ENCODE data around the gene FN3KRP. TPM values are rescaled to one million over a fixed set of nuclear protein-coding genes. Genes with fewer than 3 reads are reported as not detected.
A peak's percentile ranks its signal among the peaks of the same experiment; 100 is the strongest.

Gene FN3KRP
- total and polyA plus RNA-seq, 2 of the 13 experiments (the other 11 are each of a cell fraction or from before 2014, with no cell fraction given): 22.4 to 28.2 TPM

GRCh38 chr17:82737967-82738877, 21.7 kb downstream of the FN3KRP start (continued):
- TF ChIP-seq POLR2AphosphoS5 (IDR thresholded peaks at IDR 0.05; ENCODE audit: low read depth, low read length) (no peak; the same call in 1 of the 2 replicates), RERE (CRISPR knock-in tag; IDR thresholded peaks at IDR 0.05; ENCODE audit: low read depth) (peak; percentile 96), TBX3 (IDR thresholded peaks at IDR 0.05; ENCODE audit: borderline replicate concordance) (peak; percentile 72; the same call in 1 of the 2 replicates), WIZ (CRISPR knock-in tag; IDR thresholded peaks at IDR 0.05) (peak; percentile 88), GABPA (IDR thresholded peaks at IDR 0.05; ENCODE audit: low read depth, low read length) (no peak), GABPA (CRISPR knock-in tag; IDR thresholded peaks at IDR 0.05; ENCODE audit: low read depth) (peak; percentile 51; the same call in 1 of the 2 replicates), ZNF670 (CRISPR knock-in tag; IDR thresholded peaks at IDR 0.05; ENCODE audit: borderline replicate concordance) (peak; percentile 98), ZC3H13 (CRISPR knock-in tag; IDR thresholded peaks at IDR 0.05) (peak; percentile 98), ZMAT3 (CRISPR knock-in tag; conservative IDR thresholded peaks at IDR 0.05) (peak; percentile 100), AKAP8 (CRISPR knock-in tag; IDR thresholded peaks at IDR 0.05) (peak; percentile 99), NFKB2 (CRISPR knock-in tag; IDR thresholded peaks at IDR 0.05; ENCODE audit: borderline replicate concordance) (peak; percentile 100), ZNF878 (CRISPR knock-in tag; IDR thresholded peaks at IDR 0.05) (peak; percentile 100), ZNF446 (CRISPR knock-in tag; IDR thresholded peaks at IDR 0.05) (peak; percentile 96), ZBTB10 (CRISPR knock-in tag; IDR thresholded peaks at IDR 0.05; ENCODE audit: borderline replicate concordance) (peak; percentile 91), ZNF597 (CRISPR knock-in tag; IDR thresholded peaks at IDR 0.05) (no peak), SMAD3 (CRISPR knock-in tag; IDR thresholded peaks at IDR 0.05) (peak; percentile 99), ATF5 (CRISPR knock-in tag; IDR thresholded peaks at IDR 0.05; ENCODE audit: low read depth) (peak; percentile 99)
- TF ChIP-seq, protein P1, sequence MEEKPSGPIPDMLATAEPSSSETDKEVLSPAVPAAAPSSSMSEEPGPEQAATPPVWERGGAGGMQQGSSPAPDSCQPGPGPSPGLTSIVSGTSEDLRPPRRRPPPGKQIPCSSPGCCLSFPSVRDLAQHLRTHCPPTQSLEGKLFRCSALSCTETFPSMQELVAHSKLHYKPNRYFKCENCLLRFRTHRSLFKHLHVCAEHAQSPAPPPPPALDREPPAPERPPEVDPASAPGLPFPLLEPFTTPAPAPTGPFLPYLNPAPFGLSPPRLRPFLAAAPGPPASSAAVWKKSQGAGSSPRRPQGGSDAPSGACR (CRISPR knock-in tag; IDR thresholded peaks at IDR 0.05): peak; percentile 99
